IMR-90 (cell line): ENCODE results near the gene RSF1. TPM values are rescaled to one million over a fixed set of nuclear protein-coding genes. Genes with fewer than 3 reads are reported as not detected.

Source experiments
- ATAC-seq: fragments of 200-7000 bp; cut with Tn5 transposase; 2 replicates; pipeline ENCODE4 v1.9.1; 2020; ENCODE audit warnings: low read depth, mild to moderate bottlenecking, moderate library complexity
- BruUV-seq: library from RNA; stranded (reverse); fragments of 400-500 nt; replicated peaks from 2 replicates; lab custom pipeline; 2021; lab: Mats Ljungman, UMichigan
- CTCF ChIA-PET: fragments of 300-600 bp; formaldehyde crosslinking; extraction: SDS; loops from one replicate; lab custom pipeline; 2021; ENCODE audit warnings: antibody characterized with exemption; lab: Yijun Ruan, JAX
- POLR2A ChIA-PET: fragments of 300-600 bp; sonication (Branson Sonifier 250); formaldehyde crosslinking; loops from one replicate; lab custom pipeline; 2022; ENCODE audit warnings: antibody characterized with exemption; ENCODE audit not compliant: unreplicated experiment; lab: Charles Lee
- DNase-seq: peaks from one replicate; pipeline ENCODE4 v3.0.0; 2013
- H2AFZ ChIP-seq: replicated peaks from 2 replicates; pipeline ENCODE3; 2013; ENCODE audit warnings: low read length, mild to moderate bottlenecking; ENCODE audit not compliant: poor library complexity
- H2AK5ac ChIP-seq: 2 replicates; pipeline ENCODE4 v1.6.1; 2013; ENCODE audit warnings: low read depth, low read length, inconsistent platforms
- H2AK9ac ChIP-seq: replicated peaks from 2 replicates; pipeline ENCODE3; 2013; ENCODE audit warnings: mild to moderate bottlenecking, low read depth, low read length, moderate library complexity; ENCODE audit not compliant: poor library complexity
- H2BK120ac ChIP-seq: 2 replicates; pipeline ENCODE4 v1.6.1; 2013; ENCODE audit warnings: low read depth, low read length, inconsistent platforms
- H2BK15ac ChIP-seq: 3 replicates; pipeline ENCODE4 v1.6.1; 2013; ENCODE audit warnings: low read depth, low read length, inconsistent platforms
- H2BK20ac ChIP-seq: 2 replicates; pipeline ENCODE4 v1.6.1; 2013; ENCODE audit warnings: low read depth, mild to moderate bottlenecking, inconsistent platforms, low read length, moderate library complexity
- H2BK5ac ChIP-seq: 2 replicates; pipeline ENCODE4 v1.6.1; 2013; ENCODE audit warnings: mild to moderate bottlenecking, low read depth, low read length, inconsistent platforms; ENCODE audit not compliant: poor library complexity, severe bottlenecking
- H3K14ac ChIP-seq: replicated peaks from 2 replicates; pipeline ENCODE4 v1.6.1; 2013; ENCODE audit warnings: low read depth, low read length, inconsistent platforms
- H3K18ac ChIP-seq: 2 replicates; pipeline ENCODE4 v1.6.1; 2013; ENCODE audit warnings: low read depth, low read length, control low read depth
- H3K23ac ChIP-seq: 2 replicates; pipeline ENCODE4 v1.6.1; 2013; ENCODE audit warnings: low read depth, low read length, inconsistent platforms
- H3K27ac ChIP-seq: 2 replicates; pipeline ENCODE4 v1.5.1; 2013; ENCODE audit warnings: mild to moderate bottlenecking, control low read depth, low read length; ENCODE audit not compliant: insufficient read depth
- H3K27me3 ChIP-seq: 2 replicates; pipeline ENCODE4 v1.6.1; 2013; ENCODE audit warnings: low read length; ENCODE audit not compliant: control insufficient read depth, insufficient read depth
- H3K36me3 ChIP-seq: 2 replicates; pipeline ENCODE4 v1.6.1; 2013; ENCODE audit warnings: low read length, mixed read lengths; ENCODE audit not compliant: control insufficient read depth, insufficient read depth
- H3K4ac ChIP-seq: 2 replicates; pipeline ENCODE4 v1.6.1; 2013; ENCODE audit warnings: low read depth, low read length, inconsistent platforms
- H3K4me1 ChIP-seq: 2 replicates; pipeline ENCODE4 v1.6.1; 2013; ENCODE audit warnings: low read length, mixed read lengths; ENCODE audit not compliant: control insufficient read depth, insufficient read depth
- H3K4me2 ChIP-seq: 2 replicates; pipeline ENCODE4 v1.6.1; 2013; ENCODE audit warnings: low read depth, mild to moderate bottlenecking, control low read depth, low read length, moderate library complexity
- H3K4me3 ChIP-seq: 2 replicates; pipeline ENCODE4 v1.5.1; 2013; ENCODE audit warnings: low read depth, mild to moderate bottlenecking, control low read depth, low read length, moderate library complexity; ENCODE audit not compliant: insufficient read depth
- H3K56ac ChIP-seq: 2 replicates; pipeline ENCODE4 v1.6.1; 2013; ENCODE audit warnings: low read length, inconsistent platforms; ENCODE audit not compliant: insufficient read depth; ENCODE audit errors: extremely low read depth
- H3K79me1 ChIP-seq, 2 experiments: 2 replicates each; pipeline ENCODE4 v1.6.1; 2013; ENCODE audit warnings: low read length in 2 of 2, inconsistent platforms in 1 of 2, low read depth in 1 of 2
- H3K9ac ChIP-seq: 2 replicates; pipeline ENCODE4 v1.6.1; 2013; ENCODE audit warnings: low read depth, low read length, control low read depth
- H3K9me1 ChIP-seq: 2 replicates; pipeline ENCODE4 v1.6.1; 2013; ENCODE audit warnings: low read length, inconsistent platforms; ENCODE audit not compliant: insufficient read depth
- H3K9me3 ChIP-seq: 2 replicates; pipeline ENCODE4 v1.6.1; 2013; ENCODE audit warnings: low read length; ENCODE audit not compliant: control insufficient read depth, insufficient read depth
- H4K20me1 ChIP-seq: 2 replicates; pipeline ENCODE4 v1.6.1; 2013; ENCODE audit warnings: low read length, inconsistent platforms; ENCODE audit not compliant: insufficient read depth
- H4K5ac ChIP-seq: 2 replicates; pipeline ENCODE4 v1.6.1; 2013; ENCODE audit warnings: mild to moderate bottlenecking, low read depth, low read length, control low read depth
- H4K8ac ChIP-seq, 2 experiments: 2 replicates each; pipeline ENCODE4 v1.6.1; 2013; ENCODE audit warnings: low read depth in 2 of 2, low read length in 2 of 2, control low read depth in 1 of 2, inconsistent platforms in 1 of 2
- H4K91ac ChIP-seq: 2 replicates; pipeline ENCODE4 v1.6.1; 2013; ENCODE audit warnings: low read depth, low read length, inconsistent platforms; ENCODE audit not compliant: insufficient read depth
- FOS ChIP-seq: fragments of 150-350 bp; IDR thresholded peaks from 2 replicates; pipeline ENCODE4 v1.6.1; 2016; ENCODE audit warnings: low read depth, low read length
- WGBS, 2 experiments: methylation state at CpG; one replicate each; pipeline versions ENCODE4 v1.1.5 to v1.1.7; 2013; ENCODE audit warnings: missing lambda C conversion rate in 2 of 2; ENCODE audit not compliant: insufficient read length in 1 of 2; ENCODE audit errors: extremely low coverage in 2 of 2; 5-methylcytosine and 5-hydroxymethylcytosine counted together
- dilution Hi-C: fragments of 300-500 bp; cut with HindIII; formaldehyde crosslinking; loops from one replicate; pipeline ENCODE4 v1.14.3; 2018; ENCODE audit warnings: low sequenced_read_pairs; ENCODE audit not compliant: unreplicated experiment
- in situ Hi-C: fragments of 300-500 bp; cut with MboI; formaldehyde crosslinking; loops from 3 replicates; pipeline ENCODE4 v1.14.3; 2019; ENCODE audit warnings: low sequenced_read_pairs, inconsistent platforms, mixed read lengths
- intact Hi-C: fragments of 100-400 bp; cut with micrococcal nuclease; formaldehyde crosslinking; loops from 2 replicates; pipeline ENCODE4 v1.10.0; 2022
- polyA plus RNA-seq, 3 experiments: library from polyadenylated mRNA; depleted of rRNA; stranded (reverse); fragments of >200 nt; gene quantifications; 2 replicates each; pipeline ENCODE4 v1.2.3, GENCODE V29; 2012; ENCODE audit warnings: low replicate concordance in 1 of 3
- total RNA-seq: library from RNA; depleted of rRNA; stranded (reverse); fragments of >200 nt; gene quantifications from 2 replicates; pipeline ENCODE4 v1.2.3, GENCODE V29; 2012

Gene RSF1
- total and polyA plus RNA-seq, 2 of the 4 experiments (the other 2 are of a cell fraction), result 13.9 to 18.5 TPM

DNA sequence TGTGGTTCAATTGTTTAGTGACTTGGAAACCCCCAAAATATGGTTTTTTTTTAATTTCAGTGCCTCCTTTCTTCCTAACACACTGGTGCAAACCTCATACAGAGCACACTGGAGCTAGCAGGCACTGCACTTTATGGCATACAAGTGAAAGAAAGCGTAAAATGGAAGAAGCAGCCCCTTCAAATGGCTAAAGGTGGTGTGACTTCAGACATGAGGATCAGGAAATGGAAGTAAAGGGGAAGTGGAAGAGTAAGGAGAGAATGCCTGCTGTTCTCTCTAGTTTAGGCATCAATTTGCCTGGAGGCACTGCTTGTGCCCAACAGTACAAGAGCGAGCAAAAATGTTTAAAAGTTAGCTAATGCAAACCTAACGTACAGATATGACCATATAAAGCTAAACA lies 5.7 kb downstream of the RSF1 start:
- H4K5ac ChIP-seq, result no peak overlapping the region
- DNase-seq (no peak), ATAC-seq (no peak)
- WGBS, 2 experiments, result no CpG with 5 or more reads among the region's 3 CpGs
- peaks cover 3% of the 10 kb centered on the region for H3K4me1 ChIP-seq
- H2AFZ ChIP-seq, result no peak overlapping the region
- no peak overlapping the region for H3K4ac ChIP-seq
- dilution Hi-C loops, result no loop called here
- H2BK20ac ChIP-seq, result no peak overlapping the region
- peaks cover 83% of the 10 kb centered on the region for H4K20me1 ChIP-seq
- no peak overlapping the region for H3K14ac ChIP-seq
- H2BK15ac ChIP-seq, result no peak overlapping the region
- no TSS peak for BruUV-seq
- no peak overlapping the region for H2BK5ac ChIP-seq
- H3K18ac ChIP-seq, result no peak overlapping the region
- no peak overlapping the region for H4K8ac ChIP-seq
- H2AK9ac ChIP-seq, result no peak overlapping the region
- H3K27ac ChIP-seq, result no peak overlapping the region
- no peak overlapping the region for H3K4me3 ChIP-seq
- H3K79me1 ChIP-seq, result peaks cover 22 to 78% of the 10 kb centered on the region in 2 experiments
- H3K27me3 ChIP-seq, result no peaks in the 10 kb centered on the region
- ChIA-PET POLR2A (no interaction called here), CTCF (interaction anchor here (0.5 kb wide), 1 partner anchor 16 kb away, joined by 3 read pairs; no protein-coding TSS in a partner anchor)
- no peak overlapping the region for H2BK120ac ChIP-seq
- intact Hi-C loops, result loop anchor here (5.0 kb wide), 1 partner anchor 33 kb away; no protein-coding TSS in a partner anchor
- H3K9me3 ChIP-seq, result peaks cover 4% of the 10 kb centered on the region; the same call in 1 of the 2 replicates
- H3K23ac ChIP-seq, result no peak overlapping the region
- H3K56ac ChIP-seq, result no peak overlapping the region
- H3K9me1 ChIP-seq, result peaks cover 3% of the 10 kb centered on the region
- H4K91ac ChIP-seq, result no peak overlapping the region
- no peak for TF ChIP-seq FOS
- in situ Hi-C loops, result no loop called here
- H3K4me2 ChIP-seq, result no peak overlapping the region
- no peak overlapping the region for H2AK5ac ChIP-seq
- H3K9ac ChIP-seq, result no peak overlapping the region
- H3K36me3 ChIP-seq, result peaks cover 6% of the 10 kb centered on the region; the same call in 1 of the 2 replicates
